ENCODE results near the gene ARL8A.
A peak's percentile ranks its signal among the peaks of the same experiment; 100 is the strongest.

GRCh38 chr1:202144402-202145067, at the start of gene ARL8A:
- TF ChIP-seq CTCF (conservative IDR thresholded peaks at IDR 0.05) (no peak), ZFX (IDR thresholded peaks at IDR 0.05) (peak; percentile 85)
